Measurements from ENCODE around the gene CALD1.

The CALD1 gene

DNA sequence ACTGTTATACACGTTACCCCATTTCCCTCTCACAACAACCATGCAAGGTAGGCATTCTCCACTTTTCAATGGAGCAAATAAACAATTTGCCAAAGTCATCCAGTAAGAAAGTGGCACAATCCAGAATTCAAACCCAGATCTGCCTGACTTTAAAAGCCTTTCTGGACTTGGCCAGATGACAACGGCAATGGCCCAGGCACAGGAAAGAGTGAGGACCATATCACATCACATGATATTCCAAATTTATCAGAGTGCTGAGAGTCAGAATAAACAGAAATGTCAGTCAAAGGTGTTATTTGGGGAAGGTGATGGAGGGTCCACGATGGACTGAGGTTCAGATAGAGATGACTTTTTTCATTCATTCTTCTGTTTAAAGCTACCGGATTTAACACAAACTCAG, 48.0 kb downstream of the CALD1 start:
- DNase-seq (ENCODE audit: low read depth in 2 of 2): no peak

- no peak for DNase-seq (ENCODE audit: low read depth in 2 of 2)
Observed at GRCh38 chr7:134827889-134828288, 48.5 kb downstream of the CALD1 start.

- no peak for DNase-seq (ENCODE audit: low read depth in 2 of 2)
Observed at GRCh38 chr7:134828361-134828760, 48.9 kb downstream of the CALD1 start.

DNA sequence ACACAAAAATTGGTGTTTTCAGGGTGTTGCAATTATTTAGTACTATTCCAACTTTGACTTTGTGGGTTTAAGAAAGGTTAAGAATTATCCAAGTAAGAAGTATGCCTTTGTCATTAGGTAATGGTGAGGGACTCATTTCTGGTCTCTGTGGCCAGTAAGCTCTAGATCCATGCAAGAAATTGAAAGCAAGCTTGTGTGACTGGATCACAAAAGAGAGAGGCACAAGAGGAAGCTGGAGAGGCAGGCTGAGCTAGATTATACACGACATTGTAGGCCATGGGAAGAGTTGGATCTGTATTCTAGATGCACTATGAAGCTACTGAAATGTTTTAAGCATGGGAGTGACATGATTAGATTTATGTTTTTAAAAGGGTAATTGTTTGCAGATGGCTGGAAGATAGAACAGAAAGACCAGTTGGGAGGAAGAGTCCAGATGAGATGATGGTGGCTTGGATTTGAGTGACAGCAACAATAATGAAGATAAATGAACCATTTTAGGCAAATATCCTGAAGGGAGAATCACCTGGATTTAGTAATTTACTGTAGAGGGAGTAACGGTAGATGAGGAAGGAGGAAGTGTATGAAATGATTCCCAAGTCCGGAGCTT, 50.0 kb downstream of the CALD1 start:
- DNase-seq (ENCODE audit: low read depth in 2 of 2): no peak

GRCh38 chr7:134831862-134832261, 52.4 kb downstream of the CALD1 start:
- DNase-seq (ENCODE audit: low read depth in 2 of 2): no peak

DNA sequence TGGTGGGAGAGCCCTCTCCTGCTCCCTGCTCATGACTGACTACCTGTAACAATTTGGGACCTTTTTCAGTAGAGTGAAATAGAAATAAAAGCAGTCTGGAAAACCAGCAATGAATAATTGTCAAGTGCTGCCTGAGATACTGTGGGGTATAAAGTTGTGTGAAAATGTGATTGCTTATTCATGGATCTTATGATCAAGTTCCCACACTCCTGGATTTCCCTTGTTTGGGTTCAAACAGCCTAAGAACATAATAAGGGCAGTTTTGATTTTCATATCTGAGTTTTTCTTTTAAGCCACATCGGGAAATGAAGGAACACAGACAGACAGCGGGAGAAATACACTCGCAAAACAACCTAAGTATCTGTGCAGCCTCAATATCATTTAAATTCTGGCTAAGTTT, 52.9 kb downstream of the CALD1 start:
- DNase-seq (ENCODE audit: low read depth in 2 of 2): no peak

DNA sequence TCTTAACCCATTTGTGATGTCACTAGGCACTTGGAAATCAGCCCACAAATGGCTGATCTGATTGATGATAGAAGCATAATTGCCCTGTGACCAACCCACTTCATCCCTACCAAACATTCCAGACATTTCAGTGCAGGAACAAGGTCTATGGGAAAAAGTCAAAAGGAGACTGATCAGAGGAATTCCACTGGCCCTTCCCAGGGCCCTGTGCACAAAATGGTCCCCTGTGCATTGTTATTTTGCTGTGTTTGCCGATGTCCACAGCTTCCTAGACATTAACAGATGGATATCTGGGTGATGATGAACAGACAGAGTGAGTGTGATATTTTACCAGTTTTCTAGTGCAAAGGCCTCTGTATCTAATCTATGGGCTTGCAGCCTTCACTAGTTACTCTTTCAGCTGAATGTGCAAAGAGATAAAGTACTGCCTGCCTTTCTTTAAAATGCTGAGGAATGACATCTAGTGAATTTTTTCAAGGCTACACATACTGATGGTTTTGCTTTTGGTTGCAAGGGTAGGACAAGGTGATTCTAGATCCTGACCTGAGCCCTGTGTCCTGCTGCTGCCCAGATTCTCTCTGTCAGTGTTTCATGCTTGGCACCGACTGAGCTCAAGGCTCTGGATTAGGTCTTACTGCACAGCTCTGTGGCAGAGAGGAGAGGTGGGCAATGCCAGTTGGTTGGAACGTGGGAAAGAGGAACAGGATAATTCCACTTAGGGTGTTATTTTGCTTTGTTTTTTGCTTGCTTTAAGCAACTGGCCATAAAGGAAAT, 55.4 kb downstream of the CALD1 start:
- DNase-seq (ENCODE audit: low read depth in 2 of 2): no peak

GRCh38 chr7:134835463-134835823, 56.0 kb downstream of the CALD1 start:
- DNase-seq (ENCODE audit: low read depth in 2 of 2): no peak

DNA sequence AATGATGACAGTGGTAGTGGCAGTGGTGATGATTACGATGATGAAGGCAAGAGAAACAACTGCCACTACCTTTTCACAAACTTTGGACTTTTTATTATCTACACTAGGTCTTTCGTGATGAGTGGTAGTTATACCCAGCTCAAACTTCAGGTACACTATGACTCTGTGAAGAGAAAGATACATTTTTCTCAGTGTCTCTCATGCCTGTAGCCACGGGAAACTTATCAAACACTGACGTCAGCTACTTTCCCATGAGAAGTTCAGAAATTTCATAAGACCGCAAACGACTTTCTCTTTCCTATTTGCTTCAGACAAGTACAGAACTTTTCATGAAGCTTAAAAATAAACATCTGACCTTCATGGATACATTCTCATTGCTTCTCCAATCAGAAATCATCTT, 57.0 kb downstream of the CALD1 start:
- no peak for DNase-seq (ENCODE audit: low read depth in 2 of 2)

GRCh38 chr7:134839298-134839697, 59.9 kb downstream of the CALD1 start:
- no peak for DNase-seq (ENCODE audit: low read depth in 2 of 2)

GRCh38 chr7:134842062-134842461, 62.6 kb downstream of the CALD1 start:
- DNase-seq (ENCODE audit: low read depth in 2 of 2): no peak

DNA sequence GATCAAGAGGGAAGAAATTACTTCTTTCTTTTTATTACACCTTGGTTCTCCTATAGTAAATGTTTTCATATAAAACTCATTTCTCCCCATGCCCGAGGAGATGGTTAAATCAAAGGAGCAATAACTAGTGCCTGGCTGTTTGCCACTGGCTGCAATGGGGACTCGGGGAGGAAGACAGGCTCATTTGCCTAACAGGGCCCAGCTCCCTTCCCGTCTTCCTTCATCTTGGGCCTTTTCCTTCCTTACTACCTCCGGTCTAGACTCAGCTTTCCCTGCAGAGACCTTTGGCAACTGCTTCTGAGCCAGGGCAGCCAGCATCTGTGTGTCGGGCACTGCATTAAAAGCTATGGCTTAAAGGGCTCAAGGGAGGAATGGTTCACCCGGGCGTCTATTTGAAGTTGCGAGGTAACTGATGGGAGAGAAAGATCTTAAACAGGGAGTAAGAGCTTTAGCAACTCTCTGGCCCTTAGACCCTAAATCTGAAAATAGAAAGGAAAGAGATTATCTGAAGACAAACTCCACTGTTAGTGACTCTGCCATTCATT, 63.5 kb downstream of the CALD1 start:
- DNase-seq (ENCODE audit: low read depth in 2 of 2): no peak

- DNase-seq (ENCODE audit: low read depth in 2 of 2): no peak
Observed at GRCh38 chr7:134844200-134844599, 64.8 kb downstream of the CALD1 start.

GRCh38 chr7:134845461-134845860, 66.0 kb downstream of the CALD1 start:
- DNase-seq (ENCODE audit: low read depth in 2 of 2): no peak

- DNase-seq (ENCODE audit: low read depth in 2 of 2): no peak
Observed at GRCh38 chr7:134847851-134848588, 68.6 kb downstream of the CALD1 start.

DNA sequence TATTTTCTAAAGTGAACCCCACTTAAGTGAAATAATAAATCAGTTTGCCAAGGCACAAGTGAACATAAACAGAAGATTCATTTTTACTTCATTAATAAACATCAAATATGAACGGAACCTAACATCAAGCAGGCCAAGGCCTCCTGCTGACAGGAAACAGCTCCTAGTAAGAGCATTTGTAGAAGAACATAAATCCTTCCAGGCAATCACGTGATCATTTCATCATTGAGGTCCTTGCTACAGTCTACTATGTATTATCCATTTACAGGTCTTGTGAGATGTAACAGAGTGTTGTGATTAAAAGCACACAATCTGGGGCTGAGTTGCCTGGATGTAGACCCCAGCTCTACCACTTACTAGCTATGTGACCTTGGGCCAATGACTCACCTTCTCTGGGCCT, 70.6 kb downstream of the CALD1 start:
- DNase-seq (ENCODE audit: low read depth in 2 of 2): no peak

- DNase-seq (ENCODE audit: low read depth in 2 of 2): no peak
Observed at GRCh38 chr7:134851141-134851540, 71.7 kb downstream of the CALD1 start.

- DNase-seq (ENCODE audit: low read depth in 2 of 2): no peak
Observed at GRCh38 chr7:134852625-134853024, 73.2 kb downstream of the CALD1 start.

- no peak for DNase-seq (ENCODE audit: low read depth in 2 of 2)
Observed at GRCh38 chr7:134854816-134855215, 75.4 kb downstream of the CALD1 start.

DNA sequence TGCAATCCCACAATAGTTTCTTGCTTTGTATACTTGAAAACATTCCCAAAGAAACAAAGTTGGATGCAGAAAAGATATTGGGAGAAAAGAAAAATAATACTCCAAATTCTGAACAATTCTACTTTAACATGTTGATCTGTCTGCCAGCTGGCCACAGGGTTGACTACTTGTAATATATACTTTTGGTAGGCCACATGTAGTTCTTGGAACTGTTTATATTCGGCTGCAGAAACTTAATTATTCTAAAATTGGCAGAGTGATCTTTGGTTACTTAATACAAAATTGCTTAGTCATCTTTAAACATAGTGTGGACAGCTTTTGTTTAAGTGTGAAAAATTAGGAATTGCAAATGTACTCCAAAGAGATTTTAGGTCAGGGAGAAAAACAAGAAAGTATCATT, 76.0 kb downstream of the CALD1 start:
- DNase-seq (ENCODE audit: low read depth in 2 of 2): no peak

- no peak for DNase-seq (ENCODE audit: low read depth in 2 of 2)
Observed at GRCh38 chr7:134856091-134856490, 76.7 kb downstream of the CALD1 start.

GRCh38 chr7:134856691-134857090, 77.3 kb downstream of the CALD1 start:
- no peak for DNase-seq (ENCODE audit: low read depth in 2 of 2)

GRCh38 chr7:134857958-134858357, 78.5 kb downstream of the CALD1 start:
- DNase-seq (ENCODE audit: low read depth in 2 of 2): no peak

Measured in activated CD4-positive, alpha-beta T cell treated with anti-CD3 and anti-CD28 coated beads for 24 hours (primary cell).